Liver (tissue), 9 donors: Measurements from ENCODE around the gene GALNTL6. TPM values are rescaled to one million over a fixed set of nuclear protein-coding genes. Genes with fewer than 3 reads are reported as not detected.

Experiments used
- DNase-seq: peaks from one replicate; pipeline ENCODE4 v3.0.0-alpha.2; 2017; ENCODE audit warnings: low spot score
- H3K27ac ChIP-seq, 2 donors: one replicate each; pipeline ENCODE4 v1.7.0; 2013; ENCODE audit warnings: inconsistent platforms in 2 of 2, low read length in 2 of 2, control low read depth in 1 of 2, low read depth in 1 of 2, mild to moderate bottlenecking in 1 of 2
- H3K27me3 ChIP-seq, 4 donors: one replicate each; pipeline versions ENCODE4 v1.6.1 to v1.7.0; 2013; ENCODE audit warnings: low read length in 3 of 4, inconsistent platforms in 1 of 4, mild to moderate bottlenecking in 1 of 4, moderate library complexity in 1 of 4; ENCODE audit not compliant: control insufficient read depth in 4 of 4, insufficient read depth in 4 of 4
- H3K36me3 ChIP-seq, 4 donors: one replicate each; pipeline versions ENCODE4 v1.6.1 to v1.7.0; 2013; ENCODE audit warnings: low read length in 3 of 4, mild to moderate bottlenecking in 3 of 4, low read depth in 1 of 4, moderate library complexity in 1 of 4; ENCODE audit not compliant: control insufficient read depth in 4 of 4, insufficient read depth in 3 of 4
- H3K4me1 ChIP-seq, 4 donors: one replicate each; pipeline versions ENCODE4 v1.6.1 to v1.7.0; 2013; ENCODE audit warnings: low read length in 3 of 4, mild to moderate bottlenecking in 3 of 4, moderate library complexity in 1 of 4; ENCODE audit not compliant: control insufficient read depth in 4 of 4, insufficient read depth in 4 of 4
- H3K4me3 ChIP-seq, 3 donors: one replicate each; pipeline versions ENCODE4 v1.6.1 to v1.7.0; 2013; ENCODE audit warnings: low read length in 3 of 3, control low read depth in 1 of 3, low read depth in 1 of 3, mild to moderate bottlenecking in 1 of 3
- H3K9ac ChIP-seq, 2 donors: one replicate each; pipeline ENCODE4 v1.7.0; 2013; ENCODE audit warnings: low read length in 2 of 2, mild to moderate bottlenecking in 2 of 2, moderate library complexity in 2 of 2, control low read depth in 1 of 2, low read depth in 1 of 2
- H3K9me3 ChIP-seq, 4 donors: one replicate each; pipeline versions ENCODE4 v1.6.1 to v1.7.0; 2013; ENCODE audit warnings: low read length in 3 of 4; ENCODE audit not compliant: control insufficient read depth in 4 of 4
- EGR1 ChIP-seq, 2 donors: IDR thresholded peaks; 2 replicates each; pipeline ENCODE4 v1.6.1; 2016 to 2018; ENCODE audit warnings: antibody characterized with exemption in 2 of 2, low read depth in 2 of 2
- FOXA1 ChIP-seq: IDR thresholded peaks from 2 replicates; pipeline ENCODE4 v1.6.1; 2016; ENCODE audit warnings: antibody characterized with exemption
- FOXA2 ChIP-seq: IDR thresholded peaks from 2 replicates; pipeline ENCODE4 v1.6.1; 2016; ENCODE audit warnings: antibody characterized with exemption
- GABPA ChIP-seq, 2 donors: IDR thresholded peaks in 1 of 2; conservative IDR thresholded peaks in 1 of 2; 2 replicates each; pipeline ENCODE4 v1.6.1; 2016; ENCODE audit warnings: antibody characterized with exemption in 2 of 2, mild to moderate bottlenecking in 1 of 2, moderate library complexity in 1 of 2
- JUND ChIP-seq, 2 donors: IDR thresholded peaks; 2 replicates each; pipeline ENCODE4 v1.6.1; 2016; ENCODE audit warnings: antibody characterized with exemption in 2 of 2
- NR2F2 ChIP-seq: IDR thresholded peaks from 2 replicates; pipeline ENCODE4 v1.6.1; 2016; ENCODE audit warnings: antibody characterized with exemption
- RAD21 ChIP-seq, 2 donors: IDR thresholded peaks; 2 replicates each; pipeline ENCODE4 v1.6.1; 2016; ENCODE audit warnings: antibody characterized with exemption in 2 of 2, mild to moderate bottlenecking in 2 of 2
- RXRA ChIP-seq, 2 donors: IDR thresholded peaks; 2 replicates each; pipeline ENCODE4 v1.6.1; 2017 to 2018; ENCODE audit warnings: antibody characterized with exemption in 2 of 2, mild to moderate bottlenecking in 1 of 2
- TAF1 ChIP-seq: conservative IDR thresholded peaks from 2 replicates; pipeline ENCODE4 v1.6.1; 2016; ENCODE audit warnings: antibody characterized with exemption, mild to moderate bottlenecking
- YY1 ChIP-seq: IDR thresholded peaks from 2 replicates; pipeline ENCODE4 v1.6.1; 2016; ENCODE audit warnings: antibody characterized with exemption, mild to moderate bottlenecking
- WGBS: extraction: QIAGEN DNeasy Blood & Tissue Kit; methylation state at CpG from one replicate; pipeline ENCODE4 v1.1.7; 2013; 5-methylcytosine and 5-hydroxymethylcytosine counted together
- polyA plus RNA-seq, 2 donors: library from polyadenylated mRNA; stranded (reverse) in 1 of 2; unstranded in 1 of 2; fragments of 200-250 nt in 1 of 2; fragments of >200 nt in 1 of 2; fragmentation: Nextera tagmentation in 1 of 2; extraction: Ambion mirVana in 1 of 2; gene quantifications; one replicate each; pipeline versions ENCODE4 v1.2.1 to v1.2.3, GENCODE V29; 2013 to 2015
- total RNA-seq, 2 donors: library from RNA; depleted of rRNA; stranded (reverse); fragments of >200 nt; gene quantifications; one replicate each; pipeline ENCODE4 v1.2.3, GENCODE V29; 2014
- TF ChIP-seq, protein P1 (sequence below): IDR thresholded peaks from 2 replicates; pipeline ENCODE4 v1.6.1; 2016; ENCODE audit warnings: antibody characterized with exemption
- TF ChIP-seq, protein P2 (sequence below): IDR thresholded peaks from 2 replicates; pipeline ENCODE4 v1.6.1; 2016; ENCODE audit warnings: antibody characterized with exemption, mild to moderate bottlenecking
- TF ChIP-seq, protein P3 (sequence below): fragments of 150-350 bp; IDR thresholded peaks from 2 replicates; pipeline ENCODE4 v1.5.1; 2017; ENCODE audit warnings: improper control_type of control experiment, low read depth, low read length; ENCODE audit not compliant: missing input control
- TF ChIP-seq, protein P4 (sequence below): IDR thresholded peaks from 2 replicates; pipeline ENCODE4 v1.6.1; 2016; ENCODE audit warnings: antibody characterized with exemption
- TF ChIP-seq, protein P5 (sequence below): IDR thresholded peaks from 2 replicates; pipeline ENCODE4 v1.6.1; 2016; ENCODE audit warnings: antibody characterized with exemption
- donor health status: healthy.
- donor health status: healthy.
- donor health status: healthy.
- donor health status: healthy.
- donor health status: healthy.

The GALNTL6 gene
- total and polyA plus RNA-seq, 4 donors: 0.06 to 0.08 TPM; not detected in 2

DNA sequence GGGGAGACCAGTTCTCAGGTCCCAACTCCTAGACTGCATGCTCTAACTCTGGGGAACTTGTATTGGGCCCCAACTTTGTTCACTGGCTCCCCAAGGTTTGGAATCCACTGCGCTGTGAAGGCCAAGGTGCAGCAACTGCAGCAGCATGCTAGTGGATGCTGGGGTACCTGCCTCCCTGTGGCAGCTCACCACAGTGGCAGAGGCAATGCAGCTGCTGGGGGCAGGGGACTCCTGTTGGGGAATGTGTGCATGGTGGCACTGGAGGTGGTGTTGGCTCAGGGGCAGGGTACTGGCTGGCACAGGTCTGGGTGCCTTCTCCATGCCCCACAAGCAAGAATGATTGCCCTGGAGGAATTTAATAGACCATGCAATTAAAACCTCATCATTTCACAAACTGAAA lies 862.0 kb downstream of the GALNTL6 start:
- no peak for DNase-seq
- Histone ChIP-seq H3K27me3 (no peaks in the 10 kb centered on the region), H3K36me3 (no peaks in the 10 kb centered on the region), H3K9ac (no peak overlapping the region), H3K27ac (no peak overlapping the region), H3K4me1 (no peaks in the 10 kb centered on the region), H3K4me3 (no peak overlapping the region), H3K9me3 (no peaks in the 10 kb centered on the region)
- 98% methylated on average over 1 of the region's 1 CpG for WGBS
- TF ChIP-seq TAF1 (no peak), NR2F2 (no peak), RXRA (IDR thresholded peaks at IDR 0.05) (no peak), FOXA2 (no peak), FOXA1 (no peak), YY1 (no peak), GABPA (IDR thresholded peaks at IDR 0.05 in 1 of 2, conservative IDR thresholded peaks at IDR 0.05 in 1 of 2) (no peak), RAD21 (IDR thresholded peaks at IDR 0.05) (no peak), EGR1 (IDR thresholded peaks at IDR 0.05; ENCODE audit: low read depth in 2 of 2) (no peak)
- TF ChIP-seq, protein P1, sequence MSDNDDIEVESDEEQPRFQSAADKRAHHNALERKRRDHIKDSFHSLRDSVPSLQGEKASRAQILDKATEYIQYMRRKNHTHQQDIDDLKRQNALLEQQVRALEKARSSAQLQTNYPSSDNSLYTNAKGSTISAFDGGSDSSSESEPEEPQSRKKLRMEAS: no peak
- TF ChIP-seq, protein P2, sequence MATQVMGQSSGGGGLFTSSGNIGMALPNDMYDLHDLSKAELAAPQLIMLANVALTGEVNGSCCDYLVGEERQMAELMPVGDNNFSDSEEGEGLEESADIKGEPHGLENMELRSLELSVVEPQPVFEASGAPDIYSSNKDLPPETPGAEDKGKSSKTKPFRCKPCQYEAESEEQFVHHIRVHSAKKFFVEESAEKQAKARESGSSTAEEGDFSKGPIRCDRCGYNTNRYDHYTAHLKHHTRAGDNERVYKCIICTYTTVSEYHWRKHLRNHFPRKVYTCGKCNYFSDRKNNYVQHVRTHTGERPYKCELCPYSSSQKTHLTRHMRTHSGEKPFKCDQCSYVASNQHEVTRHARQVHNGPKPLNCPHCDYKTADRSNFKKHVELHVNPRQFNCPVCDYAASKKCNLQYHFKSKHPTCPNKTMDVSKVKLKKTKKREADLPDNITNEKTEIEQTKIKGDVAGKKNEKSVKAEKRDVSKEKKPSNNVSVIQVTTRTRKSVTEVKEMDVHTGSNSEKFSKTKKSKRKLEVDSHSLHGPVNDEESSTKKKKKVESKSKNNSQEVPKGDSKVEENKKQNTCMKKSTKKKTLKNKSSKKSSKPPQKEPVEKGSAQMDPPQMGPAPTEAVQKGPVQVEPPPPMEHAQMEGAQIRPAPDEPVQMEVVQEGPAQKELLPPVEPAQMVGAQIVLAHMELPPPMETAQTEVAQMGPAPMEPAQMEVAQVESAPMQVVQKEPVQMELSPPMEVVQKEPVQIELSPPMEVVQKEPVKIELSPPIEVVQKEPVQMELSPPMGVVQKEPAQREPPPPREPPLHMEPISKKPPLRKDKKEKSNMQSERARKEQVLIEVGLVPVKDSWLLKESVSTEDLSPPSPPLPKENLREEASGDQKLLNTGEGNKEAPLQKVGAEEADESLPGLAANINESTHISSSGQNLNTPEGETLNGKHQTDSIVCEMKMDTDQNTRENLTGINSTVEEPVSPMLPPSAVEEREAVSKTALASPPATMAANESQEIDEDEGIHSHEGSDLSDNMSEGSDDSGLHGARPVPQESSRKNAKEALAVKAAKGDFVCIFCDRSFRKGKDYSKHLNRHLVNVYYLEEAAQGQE: no peak
- TF ChIP-seq, protein P3, sequence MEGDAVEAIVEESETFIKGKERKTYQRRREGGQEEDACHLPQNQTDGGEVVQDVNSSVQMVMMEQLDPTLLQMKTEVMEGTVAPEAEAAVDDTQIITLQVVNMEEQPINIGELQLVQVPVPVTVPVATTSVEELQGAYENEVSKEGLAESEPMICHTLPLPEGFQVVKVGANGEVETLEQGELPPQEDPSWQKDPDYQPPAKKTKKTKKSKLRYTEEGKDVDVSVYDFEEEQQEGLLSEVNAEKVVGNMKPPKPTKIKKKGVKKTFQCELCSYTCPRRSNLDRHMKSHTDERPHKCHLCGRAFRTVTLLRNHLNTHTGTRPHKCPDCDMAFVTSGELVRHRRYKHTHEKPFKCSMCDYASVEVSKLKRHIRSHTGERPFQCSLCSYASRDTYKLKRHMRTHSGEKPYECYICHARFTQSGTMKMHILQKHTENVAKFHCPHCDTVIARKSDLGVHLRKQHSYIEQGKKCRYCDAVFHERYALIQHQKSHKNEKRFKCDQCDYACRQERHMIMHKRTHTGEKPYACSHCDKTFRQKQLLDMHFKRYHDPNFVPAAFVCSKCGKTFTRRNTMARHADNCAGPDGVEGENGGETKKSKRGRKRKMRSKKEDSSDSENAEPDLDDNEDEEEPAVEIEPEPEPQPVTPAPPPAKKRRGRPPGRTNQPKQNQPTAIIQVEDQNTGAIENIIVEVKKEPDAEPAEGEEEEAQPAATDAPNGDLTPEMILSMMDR: no peak
- TF ChIP-seq, protein P4, sequence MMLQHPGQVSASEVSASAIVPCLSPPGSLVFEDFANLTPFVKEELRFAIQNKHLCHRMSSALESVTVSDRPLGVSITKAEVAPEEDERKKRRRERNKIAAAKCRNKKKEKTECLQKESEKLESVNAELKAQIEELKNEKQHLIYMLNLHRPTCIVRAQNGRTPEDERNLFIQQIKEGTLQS: no peak
- TF ChIP-seq, protein P5, sequence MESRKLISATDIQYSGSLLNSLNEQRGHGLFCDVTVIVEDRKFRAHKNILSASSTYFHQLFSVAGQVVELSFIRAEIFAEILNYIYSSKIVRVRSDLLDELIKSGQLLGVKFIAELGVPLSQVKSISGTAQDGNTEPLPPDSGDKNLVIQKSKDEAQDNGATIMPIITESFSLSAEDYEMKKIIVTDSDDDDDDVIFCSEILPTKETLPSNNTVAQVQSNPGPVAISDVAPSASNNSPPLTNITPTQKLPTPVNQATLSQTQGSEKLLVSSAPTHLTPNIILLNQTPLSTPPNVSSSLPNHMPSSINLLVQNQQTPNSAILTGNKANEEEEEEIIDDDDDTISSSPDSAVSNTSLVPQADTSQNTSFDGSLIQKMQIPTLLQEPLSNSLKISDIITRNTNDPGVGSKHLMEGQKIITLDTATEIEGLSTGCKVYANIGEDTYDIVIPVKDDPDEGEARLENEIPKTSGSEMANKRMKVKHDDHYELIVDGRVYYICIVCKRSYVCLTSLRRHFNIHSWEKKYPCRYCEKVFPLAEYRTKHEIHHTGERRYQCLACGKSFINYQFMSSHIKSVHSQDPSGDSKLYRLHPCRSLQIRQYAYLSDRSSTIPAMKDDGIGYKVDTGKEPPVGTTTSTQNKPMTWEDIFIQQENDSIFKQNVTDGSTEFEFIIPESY: no peak

DNA sequence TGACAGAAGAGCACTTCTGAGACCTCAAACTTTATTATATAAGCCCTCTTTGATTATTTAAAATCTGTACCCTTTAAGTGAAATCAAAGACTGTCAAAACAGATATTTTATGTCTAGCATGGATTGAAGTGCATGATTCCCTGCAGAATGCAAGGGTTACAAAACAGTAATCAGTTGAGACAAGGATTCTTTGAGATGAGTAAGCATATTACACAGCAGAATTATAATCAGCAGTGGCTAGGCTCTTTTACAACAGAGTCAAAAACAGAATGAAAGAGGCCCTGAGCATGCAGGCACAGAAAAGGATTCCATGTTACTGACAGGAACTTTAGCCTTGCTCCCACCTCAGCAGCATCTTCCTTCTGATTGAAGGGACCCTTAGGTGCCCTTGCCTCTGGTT lies 867.5 kb downstream of the GALNTL6 start:
- Histone ChIP-seq H3K36me3 (no peaks in the 10 kb centered on the region), H3K27me3 (no peaks in the 10 kb centered on the region), H3K27ac (no peak overlapping the region), H3K4me1 (no peaks in the 10 kb centered on the region), H3K9me3 (no peaks in the 10 kb centered on the region), H3K9ac (no peak overlapping the region), H3K4me3 (no peak overlapping the region)
- DNase-seq: no peak
- TF ChIP-seq NR2F2 (no peak), EGR1 (IDR thresholded peaks at IDR 0.05; ENCODE audit: low read depth in 2 of 2) (no peak), JUND (IDR thresholded peaks at IDR 0.05) (no peak), RAD21 (IDR thresholded peaks at IDR 0.05) (no peak), FOXA2 (no peak), GABPA (IDR thresholded peaks at IDR 0.05 in 1 of 2, conservative IDR thresholded peaks at IDR 0.05 in 1 of 2) (no peak), FOXA1 (no peak)
- TF ChIP-seq, protein P5: no peak
- TF ChIP-seq, protein P4: no peak
- TF ChIP-seq, protein P1: no peak
- TF ChIP-seq, protein P3: no peak
